ENCODE results near the gene OOSP4B. TPM values are rescaled to one million over a fixed set of nuclear protein-coding genes. Genes with fewer than 3 reads are reported as not detected.

Gene OOSP4B
- not detected in 5 replicates for total RNA-seq (2022; extraction: Qiagen RNA extraction)

DNA sequence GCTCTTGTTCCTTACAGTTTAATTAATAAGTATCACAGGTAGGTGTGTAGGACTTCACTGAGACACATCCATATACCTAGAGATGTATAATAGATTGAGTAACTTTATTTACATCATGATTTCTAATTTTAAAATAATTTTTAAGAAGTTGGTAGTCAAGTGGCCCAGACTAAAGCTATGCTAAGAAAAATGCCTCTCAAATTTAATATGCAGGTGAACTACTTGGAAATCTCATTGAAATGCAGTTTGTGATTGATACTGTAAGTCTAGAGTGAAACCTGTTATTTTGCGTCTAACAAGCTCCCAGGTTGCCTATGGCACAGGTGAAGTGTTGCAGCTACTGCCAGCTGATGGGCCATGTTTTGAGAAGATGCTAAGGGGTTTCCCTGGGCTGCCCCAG, at the start of gene OOSP4B:
Gene OOSP4B (plus strand): TSS at position 301 of the 400 bp plus-strand sequence.

GRCh38 chr11:60040109-60040508, 23.1 kb downstream of the OOSP4B start, which contains the start of gene OOSP2:
Gene OOSP2, plus strand, starts transcription at chr11:60040409. Its CDS starts 51 bp downstream, at chr11:60040460.

DNA sequence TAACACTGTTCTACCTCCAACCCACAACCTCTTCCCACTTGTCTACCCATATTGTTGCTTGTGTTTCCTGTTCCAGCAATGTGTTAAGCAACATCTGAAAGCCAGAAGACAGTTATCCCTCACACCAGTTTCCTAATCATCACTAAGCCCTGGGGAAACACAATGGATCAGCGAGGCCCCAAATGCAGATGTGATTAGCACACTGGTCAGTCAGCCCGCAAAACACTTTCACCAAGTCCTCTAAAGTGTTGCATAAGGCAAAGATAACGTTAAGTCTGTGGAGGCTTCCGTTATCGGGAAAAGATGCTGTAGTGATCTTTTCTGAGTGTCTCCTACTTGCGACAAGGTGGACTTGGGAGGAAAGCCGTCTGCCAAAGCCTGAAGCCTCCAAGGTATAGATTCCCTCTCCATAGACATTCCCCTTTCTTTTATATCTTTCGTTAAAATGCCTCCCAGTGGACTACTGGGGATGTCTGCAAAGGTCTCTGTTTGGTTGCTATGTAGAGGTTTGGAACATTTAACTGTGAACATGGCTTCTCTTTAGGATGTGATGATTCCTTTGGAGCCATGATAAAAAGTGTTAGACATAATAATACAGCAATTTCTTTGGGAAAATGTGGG, 39.5 kb downstream of the OOSP4B start, which contains the start of gene MS4A3:
Gene MS4A3 (plus strand): TSS at position 317 of the 621 bp plus-strand sequence. CDS start 4,496 bp downstream, outside the sequence.

Other genes starting within 250 kb of the OOSP4B start
- gene MRPL16, start 206.4 kb upstream of the OOSP4B start, total RNA-seq (2022; extraction: Qiagen RNA extraction): 60.4 to 65.1 TPM (median 64.2 TPM) in 5 replicates
- gene CBLIF, start 171.7 kb upstream of the OOSP4B start, total RNA-seq (2022; extraction: Qiagen RNA extraction): not detected in 5 replicates
- 0.26 to 0.42 TPM (median 0.36 TPM) in 5 replicates for gene TCN1, start 150.7 kb upstream of the OOSP4B start, total RNA-seq (2022; extraction: Qiagen RNA extraction)
- gene OOSP3, start 138.4 kb upstream of the OOSP4B start, total RNA-seq (2022; extraction: Qiagen RNA extraction): not detected in 5 replicates
- gene OOSP1, start 78.7 kb upstream of the OOSP4B start, total RNA-seq (2022; extraction: Qiagen RNA extraction): not detected in 5 replicates
- not detected in 5 replicates for gene OOSP4A, start 53.1 kb upstream of the OOSP4B start, total RNA-seq (2022; extraction: Qiagen RNA extraction)
- gene OOSP2, start 23.2 kb downstream of the OOSP4B start, total RNA-seq (2022; extraction: Qiagen RNA extraction): not detected in 5 replicates
- not detected in 5 replicates for gene MS4A3, start 39.5 kb downstream of the OOSP4B start, total RNA-seq (2022; extraction: Qiagen RNA extraction)
- not detected in 5 replicates for gene MS4A2, start 71.5 kb downstream of the OOSP4B start, total RNA-seq (2022; extraction: Qiagen RNA extraction)
- not detected in 5 replicates for gene MS4A6A, start 165.9 kb downstream of the OOSP4B start, total RNA-seq (2022; extraction: Qiagen RNA extraction)
- gene MS4A4E, start 226.0 kb downstream of the OOSP4B start, total RNA-seq (2022; extraction: Qiagen RNA extraction): not detected in 5 replicates

Measured in A549 treated with Mapracorat at 1 μM for 4 hours (cell line).